Thyroid gland (tissue), 4 donors: ENCODE data around the gene TBL1XR1. TPM values are rescaled to one million over a fixed set of nuclear protein-coding genes. Genes with fewer than 3 reads are reported as not detected.
A peak's percentile ranks its signal among the peaks of the same experiment; 100 is the strongest.

Source experiments
- DNase-seq, 2 donors: peaks; one replicate each; pipeline ENCODE4 v3.0.0-alpha.2; 2019
- H3K27ac ChIP-seq, 3 donors: fragments of 200-600 bp; sonication (generic); 1 replicate in 2 of 3; 2 replicates in 1 of 3; pipeline ENCODE4 v1.5.1; 2016 to 2019; ENCODE audit warnings: mild to moderate bottlenecking in 1 of 3, moderate library complexity in 1 of 3
- H3K27me3 ChIP-seq: fragments of 200-600 bp; sonication (generic); one replicate; pipeline ENCODE4 v1.5.1; 2019
- H3K36me3 ChIP-seq, 2 donors: fragments of 200-600 bp; sonication (generic); one replicate each; pipeline ENCODE4 v1.5.1; 2016 to 2019
- H3K4me1 ChIP-seq, 2 donors: fragments of 200-600 bp; sonication (generic); one replicate each; pipeline ENCODE4 v1.5.1; 2017 to 2019
- H3K4me3 ChIP-seq, 3 donors: fragments of 200-600 bp; sonication (generic); replicated peaks in 1 of 3; 1 replicate in 2 of 3; 2 replicates in 1 of 3; pipeline ENCODE4 v1.5.1; 2016; ENCODE audit warnings: mild to moderate bottlenecking in 1 of 3
- H3K9me3 ChIP-seq: fragments of 200-600 bp; sonication (generic); one replicate; pipeline ENCODE4 v1.5.1; 2017
- CTCF ChIP-seq, 6 experiments: fragments of 200-600 bp in 3 of 6; fragments of 450-650 bp in 3 of 6; sonication (generic) in 3 of 6; IDR thresholded peaks; one replicate each; pipeline ENCODE4 v1.5.1; 2016 to 2019; ENCODE audit warnings: antibody characterized with exemption in 6 of 6, mild to moderate bottlenecking in 2 of 6, inconsistent platforms in 1 of 6, moderate library complexity in 1 of 6
- POLR2A ChIP-seq, 2 donors: fragments of 450-650 bp; IDR thresholded peaks; one replicate each; pipeline ENCODE4 v1.6.1; 2017; ENCODE audit warnings: antibody characterized with exemption in 2 of 2, mild to moderate bottlenecking in 2 of 2, moderate library complexity in 1 of 2
- WGBS, 2 donors: methylation state at CpG; one replicate each; pipeline ENCODE4 v1.1.5; 2017; 5-methylcytosine and 5-hydroxymethylcytosine counted together
- intact Hi-C: fragments of 100-400 bp; cut with DNase I; formaldehyde crosslinking; loops from one replicate; pipeline ENCODE4 v1.15.1; 2023
- total RNA-seq, 4 donors: library from RNA; depleted of rRNA; stranded (reverse); fragments of >200 nt; gene quantifications; one replicate each; pipeline ENCODE4 v1.2.3, GENCODE V29; 2016

The TBL1XR1 gene
- total RNA-seq, 4 donors from 2014 or later: 164 to 239 (median 195) TPM

- WGBS, 2 donors: 80 to 81% methylated on average over 10 of the region's 10 CpGs
- Histone ChIP-seq H3K27ac (no peak overlapping the region), H3K27me3 (no peaks in the 10 kb centered on the region), H3K36me3 (no peaks in the 10 kb centered on the region), H3K4me1 (peaks cover 27 to 32% of the 10 kb centered on the region in 2 donors), H3K4me3 (no peak overlapping the region), H3K9me3 (no peaks in the 10 kb centered on the region)
- DNase-seq: no peak
- intact Hi-C loops: no loop called here
- no peak for TF ChIP-seq POLR2A (IDR thresholded peaks at IDR 0.05)
- no peak for TF ChIP-seq CTCF (IDR thresholded peaks at IDR 0.05)
Observed at GRCh38 chr3:177179281-177180067, 17.8 kb downstream of the TBL1XR1 start.

- 19 to 40% methylated on average over 8 of the region's 8 CpGs for WGBS, 2 donors
- H3K4me1 ChIP-seq: peaks cover 18 to 41% of the 10 kb centered on the region in 2 donors
- intact Hi-C loops: no loop called here
- H3K27me3 ChIP-seq: no peaks in the 10 kb centered on the region
- TF ChIP-seq CTCF (IDR thresholded peaks at IDR 0.05) (no peak), POLR2A (IDR thresholded peaks at IDR 0.05) (no peak)
- no peak for DNase-seq
- H3K9me3 ChIP-seq: no peaks in the 10 kb centered on the region
- H3K36me3 ChIP-seq: no peaks in the 10 kb centered on the region
- no peak overlapping the region for H3K4me3 ChIP-seq
- peak overlapping the region; percentile 20 to 48 (median 37) for H3K27ac ChIP-seq
Observed at GRCh38 chr3:177177749-177178221, 19.5 kb downstream of the TBL1XR1 start.

- TF ChIP-seq POLR2A (IDR thresholded peaks at IDR 0.05): no peak
- no peak for TF ChIP-seq CTCF (IDR thresholded peaks at IDR 0.05)
- H3K27ac ChIP-seq: no peak overlapping the region
- no peaks in the 10 kb centered on the region for H3K36me3 ChIP-seq
- WGBS, 2 donors: 61 to 62% methylated on average over 5 of the region's 5 CpGs
- no peaks in the 10 kb centered on the region for H3K27me3 ChIP-seq
- DNase-seq: no peak
- H3K4me3 ChIP-seq: no peak overlapping the region
- H3K9me3 ChIP-seq: no peaks in the 10 kb centered on the region
- H3K4me1 ChIP-seq: peaks cover 31 to 39% of the 10 kb centered on the region in 2 donors
- intact Hi-C loops: no loop called here
Observed at GRCh38 chr3:177174607-177175170, 22.6 kb downstream of the TBL1XR1 start.

- H3K9me3 ChIP-seq: no peaks in the 10 kb centered on the region
- WGBS, 2 donors: 67 to 68% methylated on average over 4 of the region's 4 CpGs
- TF ChIP-seq CTCF (IDR thresholded peaks at IDR 0.05) (no peak), POLR2A (IDR thresholded peaks at IDR 0.05) (no peak)
- H3K4me1 ChIP-seq: peaks cover 28 to 38% of the 10 kb centered on the region in 2 donors
- H3K27me3 ChIP-seq: no peaks in the 10 kb centered on the region
- intact Hi-C loops: loop anchor here (10.0 kb wide), 1 partner anchor 95 kb away; no protein-coding TSS in a partner anchor
- no peak overlapping the region for H3K27ac ChIP-seq
- DNase-seq: no peak
- H3K36me3 ChIP-seq: no peaks in the 10 kb centered on the region
- no peak overlapping the region for H3K4me3 ChIP-seq
Observed at GRCh38 chr3:177169936-177170722, 27.2 kb downstream of the TBL1XR1 start.
